ENCODE measurements around the gene CARD11.

DNA sequence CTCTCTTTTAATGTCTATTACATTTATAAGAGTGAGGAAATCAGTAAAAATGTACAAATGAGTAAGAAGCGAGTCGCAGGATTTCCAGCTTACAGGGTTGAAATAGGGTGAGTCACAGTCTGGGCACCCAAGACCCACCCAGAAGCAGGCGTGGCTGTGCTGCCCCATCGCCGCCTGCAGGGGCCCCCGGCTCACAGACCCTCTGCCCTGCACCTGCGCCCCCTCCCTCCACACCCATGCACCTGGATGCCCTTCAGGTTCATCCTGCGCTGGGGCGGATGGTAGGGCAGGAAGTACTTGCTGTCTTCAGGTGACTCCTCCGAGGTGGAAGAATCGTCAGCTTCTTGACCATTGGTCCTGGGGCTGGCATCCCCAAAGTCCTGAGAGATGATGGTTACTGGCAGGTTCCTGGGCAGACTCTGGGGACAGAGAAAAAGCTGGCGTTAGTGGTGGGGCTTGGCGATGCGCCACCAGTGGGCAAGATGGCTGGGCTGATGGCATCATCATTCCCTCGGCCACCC lies 109.4 kb downstream of the CARD11 start:
- TF ChIP-seq FOXP2 (optimal IDR thresholded peaks at IDR 0.05; ENCODE audit: borderline replicate concordance, extremely low read depth, extremely low read length, insufficient read depth), result no peak
- no peak for TF ChIP-seq POLR2AphosphoS5 (IDR thresholded peaks at IDR 0.05; ENCODE audit: low read depth, low read length)
- TF ChIP-seq, protein P1, sequence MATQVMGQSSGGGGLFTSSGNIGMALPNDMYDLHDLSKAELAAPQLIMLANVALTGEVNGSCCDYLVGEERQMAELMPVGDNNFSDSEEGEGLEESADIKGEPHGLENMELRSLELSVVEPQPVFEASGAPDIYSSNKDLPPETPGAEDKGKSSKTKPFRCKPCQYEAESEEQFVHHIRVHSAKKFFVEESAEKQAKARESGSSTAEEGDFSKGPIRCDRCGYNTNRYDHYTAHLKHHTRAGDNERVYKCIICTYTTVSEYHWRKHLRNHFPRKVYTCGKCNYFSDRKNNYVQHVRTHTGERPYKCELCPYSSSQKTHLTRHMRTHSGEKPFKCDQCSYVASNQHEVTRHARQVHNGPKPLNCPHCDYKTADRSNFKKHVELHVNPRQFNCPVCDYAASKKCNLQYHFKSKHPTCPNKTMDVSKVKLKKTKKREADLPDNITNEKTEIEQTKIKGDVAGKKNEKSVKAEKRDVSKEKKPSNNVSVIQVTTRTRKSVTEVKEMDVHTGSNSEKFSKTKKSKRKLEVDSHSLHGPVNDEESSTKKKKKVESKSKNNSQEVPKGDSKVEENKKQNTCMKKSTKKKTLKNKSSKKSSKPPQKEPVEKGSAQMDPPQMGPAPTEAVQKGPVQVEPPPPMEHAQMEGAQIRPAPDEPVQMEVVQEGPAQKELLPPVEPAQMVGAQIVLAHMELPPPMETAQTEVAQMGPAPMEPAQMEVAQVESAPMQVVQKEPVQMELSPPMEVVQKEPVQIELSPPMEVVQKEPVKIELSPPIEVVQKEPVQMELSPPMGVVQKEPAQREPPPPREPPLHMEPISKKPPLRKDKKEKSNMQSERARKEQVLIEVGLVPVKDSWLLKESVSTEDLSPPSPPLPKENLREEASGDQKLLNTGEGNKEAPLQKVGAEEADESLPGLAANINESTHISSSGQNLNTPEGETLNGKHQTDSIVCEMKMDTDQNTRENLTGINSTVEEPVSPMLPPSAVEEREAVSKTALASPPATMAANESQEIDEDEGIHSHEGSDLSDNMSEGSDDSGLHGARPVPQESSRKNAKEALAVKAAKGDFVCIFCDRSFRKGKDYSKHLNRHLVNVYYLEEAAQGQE (IDR thresholded peaks at IDR 0.05; ENCODE audit: insufficient read depth in 1 of 2, low read depth in 2 of 2, low read length in 2 of 2), result no peak

All from PFSK-1 (cell line).